CD4-positive, CD25-positive, alpha-beta regulatory T cell (primary cell): ENCODE results near the gene OSBPL2. TPM values are rescaled to one million over a fixed set of nuclear protein-coding genes. Genes with fewer than 3 reads are reported as not detected.

Experiments used
- ATAC-seq, 2 donors: fragments of 150-1000 bp; cut with Tn5 transposase; one replicate each; pipeline ENCODE4 v1.10.0; 2021; ENCODE audit warnings: low read depth in 2 of 2, moderate number of reproducible peaks in 2 of 2, moderate library complexity in 1 of 2
- DNase-seq, 3 donors: peaks; one replicate each; pipeline versions ENCODE4 v3.0.0 to v3.0.0-alpha.2; 2012 to 2022; ENCODE audit warnings: mixed read lengths in 1 of 3
- H3K27ac ChIP-seq: one replicate; pipeline ENCODE4 v1.7.0; 2013; ENCODE audit warnings: mild to moderate bottlenecking, low read length; ENCODE audit not compliant: insufficient read depth, poor library complexity, severe bottlenecking
- H3K27me3 ChIP-seq: one replicate; pipeline ENCODE4 v1.7.0; 2013; ENCODE audit warnings: low read length; ENCODE audit not compliant: control insufficient read depth, insufficient read depth
- H3K36me3 ChIP-seq: one replicate; pipeline ENCODE4 v1.7.0; 2013; ENCODE audit warnings: mild to moderate bottlenecking, low read length, moderate library complexity; ENCODE audit not compliant: control insufficient read depth, insufficient read depth
- H3K4me1 ChIP-seq: 2 replicates; pipeline ENCODE4 v1.7.0; 2013; ENCODE audit warnings: mild to moderate bottlenecking, low read length; ENCODE audit not compliant: insufficient read depth, control insufficient read depth, poor library complexity, severe bottlenecking
- H3K4me3 ChIP-seq: one replicate; pipeline ENCODE4 v1.7.0; 2013; ENCODE audit warnings: low read depth, mild to moderate bottlenecking, low read length, moderate library complexity
- H3K9me3 ChIP-seq, 2 experiments: 1 replicate in 1 of 2; 2 replicates in 1 of 2; pipeline ENCODE4 v1.7.0; 2013; ENCODE audit warnings: low read length in 2 of 2, mild to moderate bottlenecking in 1 of 2, moderate library complexity in 1 of 2; ENCODE audit not compliant: control insufficient read depth in 2 of 2
- H3K27ac Mint-ChIP-seq, 3 donors: one replicate each; pipeline ENCODE4 v1.8.0; 2020 to 2022; ENCODE audit warnings: mild to moderate bottlenecking in 3 of 3, mixed read lengths in 3 of 3, moderate library complexity in 2 of 3
- H3K27me3 Mint-ChIP-seq: one replicate; pipeline ENCODE4 v1.8.0; 2022; ENCODE audit warnings: mild to moderate bottlenecking, mixed read lengths
- H3K36me3 Mint-ChIP-seq: one replicate; pipeline ENCODE4 v1.8.0; 2020; ENCODE audit warnings: mixed read lengths
- H3K4me1 Mint-ChIP-seq, 4 donors: one replicate each; pipeline ENCODE4 v1.8.0; 2020 to 2022; ENCODE audit warnings: mixed read lengths in 4 of 4, mild to moderate bottlenecking in 1 of 4
- H3K4me3 Mint-ChIP-seq, 4 donors: one replicate each; pipeline ENCODE4 v1.8.0; 2020 to 2022; ENCODE audit warnings: mild to moderate bottlenecking in 4 of 4, mixed read lengths in 4 of 4, moderate library complexity in 3 of 4
- H3K9me3 Mint-ChIP-seq, 7 donors: one replicate each; pipeline ENCODE4 v1.8.0; 2020 to 2022; ENCODE audit warnings: mixed read lengths in 7 of 7, mild to moderate bottlenecking in 3 of 7, moderate library complexity in 2 of 7
- polyA plus RNA-seq, 4 donors: library from polyadenylated mRNA; unstranded; fragments of 300-500 nt; fragmentation: Illumina TruSeq; gene quantifications; one replicate each; pipeline ENCODE4 v1.2.3, GENCODE V29; 2021
- total RNA-seq: library from RNA; stranded (reverse); gene quantifications from one replicate; pipeline ENCODE4 v1.2.3, GENCODE V29; 2022

The OSBPL2 gene
- total and polyA plus RNA-seq, 5 donors from 2014 or later: 19.3 to 85.2 (median 23.2) TPM

- no peak overlapping the region for H3K27ac Mint-ChIP-seq
- peaks cover 0 to 1% (median 0%) of the 10 kb centered on the region in 7 donors for H3K9me3 Mint-ChIP-seq
- Histone ChIP-seq H3K36me3 (peaks cover 44% of the 10 kb centered on the region), H3K4me3 (no peak overlapping the region), H3K4me1 (no peaks in the 10 kb centered on the region), H3K27ac (no peak overlapping the region), H3K27me3 (no peaks in the 10 kb centered on the region), H3K9me3 (no peaks in the 10 kb centered on the region)
- ATAC-seq (no peak), DNase-seq (no peak)
- H3K36me3 Mint-ChIP-seq: peaks cover 22% of the 10 kb centered on the region
- H3K4me3 Mint-ChIP-seq: peak overlapping the region in 1 of 4 donors; percentile 47
- no peaks in the 10 kb centered on the region for H3K27me3 Mint-ChIP-seq
- peaks cover 0 to 3% (median 1%) of the 10 kb centered on the region in 4 donors for H3K4me1 Mint-ChIP-seq
These were observed 54.9 kb downstream of the OSBPL2 start for GRCh38 chr20:62293111-62293784.

DNA sequence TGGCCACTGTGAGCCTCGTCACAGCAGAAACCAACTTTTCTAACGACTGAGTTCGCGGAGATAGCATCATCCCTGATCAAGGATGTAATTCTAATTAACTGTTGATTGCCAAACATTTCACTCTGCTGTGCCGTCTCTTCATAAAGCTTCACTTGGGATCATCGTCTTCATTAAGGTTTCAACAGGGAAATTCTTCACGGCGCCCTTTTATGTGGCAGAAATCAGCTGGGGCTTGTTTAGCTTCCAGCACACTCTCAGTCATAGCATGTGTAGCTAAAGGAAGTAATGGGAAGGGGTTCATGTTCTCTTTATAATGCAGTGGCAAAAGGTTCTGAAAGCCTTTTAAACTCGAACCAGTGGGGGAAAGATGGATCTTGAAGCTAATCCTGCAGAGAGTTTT lies 55.6 kb downstream of the OSBPL2 start:
- Histone ChIP-seq H3K36me3 (peaks cover 42% of the 10 kb centered on the region), H3K27ac (no peak overlapping the region)
- H3K9me3 Mint-ChIP-seq: no peaks in the 10 kb centered on the region

GRCh38 chr20:62294516-62294915 lies 56.2 kb downstream of the OSBPL2 start:
- Mint-ChIP-seq H3K4me3 (no peak overlapping the region), H3K27ac (no peak overlapping the region), H3K27me3 (no peaks in the 10 kb centered on the region), H3K4me1 (peaks cover 0 to 3% (median 1%) of the 10 kb centered on the region in 4 donors), H3K9me3 (no peaks in the 10 kb centered on the region), H3K36me3 (peaks cover 16% of the 10 kb centered on the region)
- Histone ChIP-seq H3K27me3 (no peaks in the 10 kb centered on the region), H3K36me3 (peaks cover 36% of the 10 kb centered on the region), H3K4me1 (no peaks in the 10 kb centered on the region), H3K27ac (no peak overlapping the region), H3K4me3 (no peak overlapping the region), H3K9me3 (no peaks in the 10 kb centered on the region)
- DNase-seq (no peak), ATAC-seq (no peak)

More for the DNA sequence above, 55.6 kb downstream of the OSBPL2 start:
- peaks cover 17% of the 10 kb centered on the region for H3K36me3 Mint-ChIP-seq
- no peaks in the 10 kb centered on the region for H3K27me3 Mint-ChIP-seq
- no peak for ATAC-seq
- peak overlapping the region in 1 of 4 donors; percentile 28 for H3K4me3 Mint-ChIP-seq
- peaks cover 0 to 3% (median 1%) of the 10 kb centered on the region in 4 donors for H3K4me1 Mint-ChIP-seq
- Histone ChIP-seq H3K9me3 (no peaks in the 10 kb centered on the region), H3K4me3 (no peak overlapping the region), H3K27me3 (no peaks in the 10 kb centered on the region), H3K4me1 (no peaks in the 10 kb centered on the region)
- DNase-seq: no peak
- H3K27ac Mint-ChIP-seq: no peak overlapping the region

GRCh38 chr20:62296724-62297448 lies 58.6 kb downstream of the OSBPL2 start:
- H3K9me3 ChIP-seq: no peaks in the 10 kb centered on the region
- H3K27ac Mint-ChIP-seq: no peak overlapping the region
- H3K9me3 Mint-ChIP-seq: no peaks in the 10 kb centered on the region
- no peak overlapping the region for H3K27ac ChIP-seq
- no peak overlapping the region for H3K4me3 ChIP-seq
- no peaks in the 10 kb centered on the region for H3K27me3 ChIP-seq
- H3K27me3 Mint-ChIP-seq: no peaks in the 10 kb centered on the region
- peaks cover 31% of the 10 kb centered on the region for H3K36me3 ChIP-seq
- no peak for DNase-seq
- peaks cover 13% of the 10 kb centered on the region for H3K36me3 Mint-ChIP-seq
- no peak overlapping the region for H3K4me3 Mint-ChIP-seq
- H3K4me1 Mint-ChIP-seq: peaks cover 4 to 12% (median 6%) of the 10 kb centered on the region in 4 donors
- no peak for ATAC-seq
- peaks cover under 1% of the 10 kb centered on the region for H3K4me1 ChIP-seq

GRCh38 chr20:62297449-62298227 lies 59.3 kb downstream of the OSBPL2 start:
- DNase-seq (no peak), ATAC-seq (no peak)
- H3K27ac Mint-ChIP-seq: no peak overlapping the region
- no peaks in the 10 kb centered on the region for H3K27me3 ChIP-seq
- no peaks in the 10 kb centered on the region for H3K27me3 Mint-ChIP-seq
- no peaks in the 10 kb centered on the region for H3K9me3 Mint-ChIP-seq
- no peaks in the 10 kb centered on the region for H3K9me3 ChIP-seq
- no peak overlapping the region for H3K4me3 Mint-ChIP-seq
- no peak overlapping the region for H3K27ac ChIP-seq
- H3K4me1 ChIP-seq: peaks cover 6% of the 10 kb centered on the region
- no peak overlapping the region for H3K4me3 ChIP-seq
- peaks cover 5 to 10% (median 7%) of the 10 kb centered on the region in 4 donors for H3K4me1 Mint-ChIP-seq
- peaks cover 24% of the 10 kb centered on the region for H3K36me3 ChIP-seq
- peaks cover 9% of the 10 kb centered on the region for H3K36me3 Mint-ChIP-seq

DNA sequence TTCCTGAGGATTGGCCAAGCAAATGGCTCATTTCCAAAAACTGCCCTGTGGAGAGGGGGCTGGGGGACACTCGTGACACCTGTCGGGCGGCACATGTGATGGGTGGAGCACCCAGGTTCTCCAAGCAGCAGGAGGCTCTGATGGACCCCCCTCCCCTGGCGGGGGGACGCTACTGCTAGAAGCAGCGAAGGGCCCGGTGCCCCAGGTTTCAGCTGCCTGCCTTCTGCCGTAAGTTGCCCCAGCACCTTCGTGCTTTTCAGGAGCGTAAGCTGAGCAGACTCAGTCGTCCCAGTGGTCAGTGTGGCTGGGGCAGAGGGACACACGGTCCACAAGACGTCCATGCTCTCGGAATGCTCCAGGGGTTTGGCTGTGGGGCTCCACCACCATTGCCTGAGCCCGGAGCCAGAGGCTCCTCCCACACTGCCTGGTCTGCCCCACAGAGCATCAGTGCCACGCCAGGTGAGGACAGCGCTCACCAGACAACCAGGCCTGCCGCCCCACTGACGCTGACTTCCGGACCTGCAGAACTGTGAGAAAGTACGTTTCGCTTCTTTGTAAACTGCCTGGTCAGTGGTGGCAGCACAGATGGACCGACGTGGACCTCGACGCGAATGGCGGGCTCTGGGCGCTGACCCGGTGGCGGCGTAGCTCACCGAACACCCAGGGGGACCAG lies 60.4 kb downstream of the OSBPL2 start:
- Mint-ChIP-seq H3K4me3 (no peak overlapping the region), H3K27ac (no peak overlapping the region), H3K27me3 (no peaks in the 10 kb centered on the region), H3K9me3 (no peaks in the 10 kb centered on the region), H3K36me3 (peaks cover 7% of the 10 kb centered on the region), H3K4me1 (peaks cover 5 to 10% (median 7%) of the 10 kb centered on the region in 4 donors)
- DNase-seq (no peak), ATAC-seq (no peak)
- H3K4me3 ChIP-seq: no peak overlapping the region
- no peak overlapping the region for H3K27ac ChIP-seq
- no peaks in the 10 kb centered on the region for H3K27me3 ChIP-seq
- H3K36me3 ChIP-seq: peaks cover 22% of the 10 kb centered on the region
- no peaks in the 10 kb centered on the region for H3K9me3 ChIP-seq
- peaks cover 9% of the 10 kb centered on the region for H3K4me1 ChIP-seq

DNA sequence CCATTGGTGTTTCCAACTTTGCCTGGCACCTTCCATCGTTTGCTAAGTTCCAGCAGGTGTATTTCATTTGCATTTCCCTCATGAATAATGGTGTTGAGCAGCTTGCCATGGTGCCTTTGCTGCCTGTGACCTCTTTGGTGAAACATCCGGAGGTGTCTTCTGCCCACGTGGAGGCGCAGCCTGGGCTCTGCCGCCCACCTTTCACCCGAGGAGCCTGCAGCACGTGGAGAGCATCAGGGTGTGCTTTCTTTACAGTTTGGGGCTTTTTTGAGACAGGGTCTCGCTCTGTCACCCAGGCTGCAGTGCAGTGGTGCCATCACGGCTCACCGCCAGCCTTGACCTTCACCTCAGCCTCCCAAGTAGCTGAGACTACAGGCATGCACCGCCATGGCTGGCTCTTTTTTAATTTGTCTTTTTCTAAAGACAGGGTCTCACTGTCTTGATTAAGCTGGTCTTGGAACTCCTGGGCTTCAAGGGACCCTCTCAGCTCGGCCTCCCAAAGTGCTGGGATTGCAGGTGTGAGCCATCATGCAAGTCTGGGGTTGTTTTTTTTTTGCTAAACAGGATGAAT lies 61.4 kb downstream of the OSBPL2 start:
- no peak for ATAC-seq
- H3K36me3 Mint-ChIP-seq: peaks cover 3% of the 10 kb centered on the region

More for the DNA sequence above, 61.4 kb downstream of the OSBPL2 start:
- no peaks in the 10 kb centered on the region for H3K27me3 ChIP-seq
- DNase-seq: no peak
- H3K36me3 ChIP-seq: peaks cover 15% of the 10 kb centered on the region
- H3K27ac ChIP-seq: no peak overlapping the region
- no peak overlapping the region for H3K4me3 ChIP-seq
- Mint-ChIP-seq H3K27me3 (no peaks in the 10 kb centered on the region), H3K4me1 (peaks cover 5 to 20% (median 12%) of the 10 kb centered on the region in 4 donors), H3K4me3 (no peak overlapping the region), H3K9me3 (no peaks in the 10 kb centered on the region), H3K27ac (peak overlapping the region in 1 of 3 donors; percentile 56)
- H3K9me3 ChIP-seq: no peaks in the 10 kb centered on the region
- H3K4me1 ChIP-seq: peaks cover 20% of the 10 kb centered on the region
